Embryonic facial prominence (tissue), 1 donor: Measurements from ENCODE around the gene PNMA6A.
"Not testable (repeated sequence)": the region's sequence is repeated elsewhere in the genome, so short reads cannot be mapped to it uniquely, and the experiment has no call there.

ENCODE experiments used
- DNase-seq: peaks from one replicate; pipeline ENCODE4 v3.0.0-alpha.2; 2016; ENCODE audit errors: extremely low spot score

Gene PNMA6A

GRCh38 chrX:153075366-153075765 lies 3.1 kb downstream of the PNMA6A start:
- DNase-seq: no peak

- DNase-seq: not testable (repeated sequence)
Measured at GRCh38 chrX:153077437-153078135, 5.3 kb downstream of the PNMA6A start.

GRCh38 chrX:153083238-153083923 lies 11.1 kb downstream of the PNMA6A start:
- not testable (repeated sequence) for DNase-seq

GRCh38 chrX:153102418-153102817 lies 30.2 kb downstream of the PNMA6A start:
- DNase-seq: no peak

- not testable (repeated sequence) for DNase-seq
Measured at GRCh38 chrX:153104959-153105358, 32.7 kb downstream of the PNMA6A start.

GRCh38 chrX:153106092-153106801 lies 34.0 kb downstream of the PNMA6A start:
- DNase-seq: not testable (repeated sequence)

GRCh38 chrX:153110735-153111134 lies 38.5 kb downstream of the PNMA6A start:
- not testable (repeated sequence) for DNase-seq

- not testable (repeated sequence) for DNase-seq
Measured at GRCh38 chrX:153113851-153114250, 41.6 kb downstream of the PNMA6A start.

GRCh38 chrX:153117754-153118153 lies 45.5 kb downstream of the PNMA6A start:
- DNase-seq: not testable (repeated sequence)

GRCh38 chrX:153120230-153120629 lies 48.0 kb downstream of the PNMA6A start:
- not testable (repeated sequence) for DNase-seq

- not testable (repeated sequence) for DNase-seq
Measured at GRCh38 chrX:153123468-153123867, 51.2 kb downstream of the PNMA6A start.
